Tibial nerve (tissue), 4 donors: ENCODE measurements around the gene RNF149.

Experiments
- EP300 ChIP-seq, 2 donors: sonication (generic); formaldehyde crosslinking; IDR thresholded peaks; one replicate each; pipeline ENCODE4 v1.6.1; 2017; ENCODE audit warnings: antibody characterized with exemption in 2 of 2, mild to moderate bottlenecking in 1 of 2
- POLR2A ChIP-seq, 2 donors: fragments of 450-650 bp; IDR thresholded peaks; one replicate each; pipeline ENCODE4 v1.6.1; 2017; ENCODE audit warnings: antibody characterized with exemption in 2 of 2, mild to moderate bottlenecking in 2 of 2, moderate library complexity in 2 of 2
- TF ChIP-seq, protein P1 (sequence below), 5 experiments: fragments of 200-600 bp in 3 of 5; fragments of 450-650 bp in 2 of 5; sonication (generic) in 3 of 5; IDR thresholded peaks; one replicate each; pipeline ENCODE4 v1.5.1; 2016 to 2019; ENCODE audit warnings: antibody characterized with exemption in 5 of 5, mild to moderate bottlenecking in 3 of 5, moderate library complexity in 2 of 5

DNA sequence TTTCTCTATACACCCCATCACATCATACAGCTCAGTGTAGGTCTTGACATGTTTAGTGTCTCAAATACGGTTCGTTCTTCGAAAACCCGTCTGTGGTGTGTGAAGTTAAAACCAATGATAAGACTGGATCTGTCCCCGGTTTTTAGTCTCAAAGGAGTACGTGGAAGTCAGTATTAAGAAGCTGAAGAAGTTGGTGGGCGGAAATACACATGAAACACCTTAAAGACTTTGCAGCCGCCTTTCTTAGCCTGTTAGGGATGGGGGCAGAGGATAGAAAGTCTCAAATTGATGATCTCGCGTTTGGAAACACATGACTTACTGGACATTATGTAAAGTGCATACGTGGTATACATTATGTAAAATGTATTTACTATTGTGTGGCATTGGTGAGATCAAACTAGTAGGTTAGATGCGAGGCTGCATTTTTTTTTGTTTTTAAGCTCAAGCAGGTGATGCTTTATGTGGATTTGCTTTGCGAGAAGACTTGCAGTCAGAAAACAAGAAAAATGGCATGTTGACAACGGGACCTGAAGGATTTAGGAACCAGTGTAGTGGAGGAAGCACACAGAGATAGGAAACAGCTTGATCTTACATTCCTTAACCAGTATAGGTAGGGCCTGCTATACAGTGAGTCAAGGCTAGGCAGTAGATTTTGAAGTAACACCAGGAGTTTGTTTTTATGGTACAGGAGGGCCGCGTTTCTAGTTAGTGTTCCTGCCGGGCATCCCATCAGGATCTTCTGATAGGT, 54.6 kb downstream of the RNF149 start:
- TF ChIP-seq, protein P1, sequence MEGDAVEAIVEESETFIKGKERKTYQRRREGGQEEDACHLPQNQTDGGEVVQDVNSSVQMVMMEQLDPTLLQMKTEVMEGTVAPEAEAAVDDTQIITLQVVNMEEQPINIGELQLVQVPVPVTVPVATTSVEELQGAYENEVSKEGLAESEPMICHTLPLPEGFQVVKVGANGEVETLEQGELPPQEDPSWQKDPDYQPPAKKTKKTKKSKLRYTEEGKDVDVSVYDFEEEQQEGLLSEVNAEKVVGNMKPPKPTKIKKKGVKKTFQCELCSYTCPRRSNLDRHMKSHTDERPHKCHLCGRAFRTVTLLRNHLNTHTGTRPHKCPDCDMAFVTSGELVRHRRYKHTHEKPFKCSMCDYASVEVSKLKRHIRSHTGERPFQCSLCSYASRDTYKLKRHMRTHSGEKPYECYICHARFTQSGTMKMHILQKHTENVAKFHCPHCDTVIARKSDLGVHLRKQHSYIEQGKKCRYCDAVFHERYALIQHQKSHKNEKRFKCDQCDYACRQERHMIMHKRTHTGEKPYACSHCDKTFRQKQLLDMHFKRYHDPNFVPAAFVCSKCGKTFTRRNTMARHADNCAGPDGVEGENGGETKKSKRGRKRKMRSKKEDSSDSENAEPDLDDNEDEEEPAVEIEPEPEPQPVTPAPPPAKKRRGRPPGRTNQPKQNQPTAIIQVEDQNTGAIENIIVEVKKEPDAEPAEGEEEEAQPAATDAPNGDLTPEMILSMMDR (IDR thresholded peaks at IDR 0.05), result no peak
- TF ChIP-seq EP300 (IDR thresholded peaks at IDR 0.05) (no peak), POLR2A (IDR thresholded peaks at IDR 0.05) (no peak)
